Dermis lymphatic vessel endothelial cell (primary cell): ENCODE results near the gene EMILIN3. TPM values are rescaled to one million over a fixed set of nuclear protein-coding genes. Genes with fewer than 3 reads are reported as not detected.

Experiments
- total RNA-seq: library from RNA; depleted of rRNA; stranded (reverse); fragments of >200 nt; gene quantifications from 2 replicates; pipeline ENCODE4 v1.2.1, GENCODE V29; 2014

The EMILIN3 gene, protein sequence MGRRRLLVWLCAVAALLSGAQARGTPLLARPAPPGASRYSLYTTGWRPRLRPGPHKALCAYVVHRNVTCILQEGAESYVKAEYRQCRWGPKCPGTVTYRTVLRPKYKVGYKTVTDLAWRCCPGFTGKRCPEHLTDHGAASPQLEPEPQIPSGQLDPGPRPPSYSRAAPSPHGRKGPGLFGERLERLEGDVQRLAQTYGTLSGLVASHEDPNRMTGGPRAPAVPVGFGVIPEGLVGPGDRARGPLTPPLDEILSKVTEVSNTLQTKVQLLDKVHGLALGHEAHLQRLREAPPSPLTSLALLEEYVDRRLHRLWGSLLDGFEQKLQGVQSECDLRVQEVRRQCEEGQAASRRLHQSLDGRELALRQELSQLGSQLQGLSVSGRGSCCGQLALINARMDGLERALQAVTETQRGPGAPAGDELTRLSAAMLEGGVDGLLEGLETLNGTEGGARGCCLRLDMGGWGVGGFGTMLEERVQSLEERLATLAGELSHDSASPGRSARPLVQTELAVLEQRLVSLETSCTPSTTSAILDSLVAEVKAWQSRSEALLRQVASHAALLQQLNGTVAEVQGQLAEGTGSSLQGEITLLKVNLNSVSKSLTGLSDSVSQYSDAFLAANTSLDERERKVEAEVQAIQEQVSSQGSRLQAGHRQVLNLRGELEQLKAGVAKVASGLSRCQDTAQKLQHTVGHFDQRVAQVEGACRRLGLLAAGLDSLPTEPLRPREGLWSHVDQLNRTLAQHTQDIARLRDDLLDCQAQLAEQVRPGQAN
- under 0.01 and 0.11 TPM in 2 replicates for total RNA-seq

DNA sequence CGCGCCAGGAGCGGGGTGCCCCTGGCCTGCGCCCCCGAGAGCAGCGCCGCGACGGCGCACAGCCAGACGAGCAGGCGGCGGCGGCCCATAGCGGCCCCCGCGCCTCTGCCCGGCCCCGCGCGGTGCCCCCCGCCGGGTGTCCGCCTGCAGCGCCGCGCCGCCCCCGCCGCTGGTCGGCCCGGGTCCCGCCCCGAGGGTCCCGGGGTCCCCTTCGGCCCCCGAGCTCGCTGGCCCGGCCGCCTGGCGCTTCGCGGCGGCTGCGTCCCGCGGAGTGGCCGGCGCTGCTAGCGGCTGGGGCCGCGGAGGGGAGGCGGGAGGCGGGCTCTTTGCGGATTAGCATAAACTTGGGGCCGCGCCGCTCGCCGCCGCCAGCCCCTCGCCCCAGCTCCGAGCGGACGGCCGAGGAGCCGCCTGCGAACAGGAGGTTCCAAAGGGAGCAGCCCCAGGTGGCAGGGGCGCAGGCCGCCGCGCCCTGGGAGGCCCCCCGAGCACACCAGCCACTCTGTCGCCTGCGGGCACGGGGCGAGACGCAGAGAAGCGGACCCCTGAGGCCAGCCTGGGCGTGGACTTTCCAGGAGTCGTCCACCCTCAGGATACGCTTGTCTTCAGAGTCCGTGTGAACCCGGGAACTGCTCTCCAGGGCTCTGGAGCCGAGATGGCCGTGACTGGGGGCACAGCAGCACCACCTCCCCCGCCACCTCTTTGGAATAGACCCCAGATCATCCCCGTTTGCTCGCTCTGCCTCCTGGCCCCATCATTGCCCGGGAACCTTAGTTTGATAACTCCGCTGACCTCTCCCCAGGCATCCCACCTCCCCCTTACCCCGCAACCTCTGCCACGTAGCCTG, at the start of gene EMILIN3:
Gene EMILIN3, minus strand, starts transcription at position 273 of the 847 bp plus-strand sequence. Its CDS starts 184 bp downstream, at position 89.

DNA sequence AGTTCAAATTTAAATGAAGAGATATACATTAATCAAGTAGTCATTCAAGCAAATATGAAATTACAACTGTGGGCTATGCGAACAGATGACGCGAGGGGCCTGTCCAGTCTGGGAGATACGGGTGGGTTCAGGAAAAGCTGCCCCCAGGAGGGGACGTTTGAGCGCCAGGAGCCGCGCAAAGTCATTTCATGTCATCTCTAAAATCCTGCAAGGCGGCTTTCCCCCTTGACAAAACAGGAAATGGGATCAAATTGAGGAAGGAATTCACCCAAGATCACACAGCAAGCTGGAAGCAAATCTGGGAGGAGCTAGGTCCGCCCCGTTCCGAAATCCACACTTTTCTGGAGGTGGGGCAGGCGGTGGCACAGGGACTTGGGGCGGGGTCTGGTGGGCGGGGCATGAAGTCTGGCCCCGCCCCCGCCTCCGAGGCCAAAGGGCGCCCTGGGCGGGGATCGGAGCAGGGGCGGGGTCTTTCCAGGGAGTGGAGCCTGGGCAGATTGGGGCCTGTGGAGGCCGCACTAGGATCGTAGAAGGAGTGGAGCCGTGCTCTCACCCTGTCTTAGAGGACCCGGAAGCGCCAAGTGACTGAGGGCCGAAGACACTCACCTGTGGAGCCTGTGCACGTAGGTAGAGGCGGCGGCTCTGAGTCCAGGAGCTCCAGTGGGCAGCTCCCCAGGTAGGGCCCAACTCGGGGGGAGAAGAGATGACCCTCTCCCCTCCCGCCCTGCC, 26.1 kb downstream of the EMILIN3 start, which contains the start of gene LPIN3:
Gene LPIN3, plus strand, starts transcription at position 495 of the 729 bp plus-strand sequence. CDS start 4,983 bp downstream, outside the sequence.

DNA sequence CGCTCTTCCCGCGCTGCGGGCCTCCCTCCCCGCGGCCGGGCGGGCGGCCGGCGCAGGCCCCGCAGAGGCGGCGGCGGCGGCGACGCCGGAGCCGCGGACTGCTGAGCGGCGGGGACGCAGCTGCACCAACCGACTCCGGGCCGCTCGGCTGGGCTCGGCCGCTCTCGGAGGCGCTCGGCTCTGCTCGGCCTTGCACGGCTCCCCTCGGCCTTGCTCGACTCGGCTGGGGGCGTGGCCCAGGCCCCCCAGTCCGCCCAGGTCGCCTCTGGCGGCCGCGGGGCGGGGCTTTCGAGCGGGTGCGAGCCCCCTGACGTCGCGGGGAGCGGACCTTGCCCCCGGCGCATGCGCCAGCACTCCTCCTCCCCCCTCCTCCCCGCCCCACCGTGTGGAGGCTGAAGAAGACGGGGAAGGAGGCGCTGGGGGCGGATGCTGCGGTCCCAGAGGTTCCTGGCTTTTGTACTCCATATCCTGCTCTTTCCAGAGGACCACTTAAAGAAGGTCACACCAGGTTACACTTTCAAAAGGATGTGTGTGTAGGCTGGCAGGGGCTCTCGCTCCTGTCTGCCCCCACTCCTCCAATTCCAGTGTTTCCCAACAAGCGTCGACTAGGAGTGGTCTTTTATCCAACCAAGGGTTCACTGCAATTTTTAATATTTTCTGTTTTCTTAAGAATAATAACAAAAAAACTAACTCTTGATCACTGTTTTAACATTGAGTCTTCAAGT, 48.9 kb downstream of the EMILIN3 start, which contains the start of gene ZHX3:
Gene ZHX3, minus strand, starts transcription at position 186 of the 725 bp plus-strand sequence. CDS start 112,815 bp downstream, outside the sequence.

Other genes starting within 250 kb of the EMILIN3 start
- gene PLCG1, start 229.3 kb downstream of the EMILIN3 start, total RNA-seq, result 153 and 166 TPM in 2 replicates
- 8.3 and 16.9 TPM in 2 replicates for gene ZHX3, start 49.1 kb downstream of the EMILIN3 start, total RNA-seq
- gene LPIN3, start 26.0 kb downstream of the EMILIN3 start, total RNA-seq, result 0.17 and 1.1 TPM in 2 replicates